GM18505 (cell line): ENCODE measurements around the gene TMEM181.
"Not testable (repeated sequence)": the region's sequence is repeated elsewhere in the genome, so short reads cannot be mapped to it uniquely, and the experiment has no call there.

Experiments
- ATAC-seq: cut with Tn5 transposase; IDR thresholded peaks from one replicate; pipeline ENCODE4 v1.9.1; 2021; ENCODE audit not compliant: unreplicated experiment
- POLR2A ChIP-seq: IDR thresholded peaks from 4 replicates; pipeline ENCODE4 v1.6.1; 2011; ENCODE audit warnings: borderline replicate concordance; ENCODE audit not compliant: insufficient read depth, insufficient read length; ENCODE audit errors: extremely low read depth

Gene TMEM181, protein sequence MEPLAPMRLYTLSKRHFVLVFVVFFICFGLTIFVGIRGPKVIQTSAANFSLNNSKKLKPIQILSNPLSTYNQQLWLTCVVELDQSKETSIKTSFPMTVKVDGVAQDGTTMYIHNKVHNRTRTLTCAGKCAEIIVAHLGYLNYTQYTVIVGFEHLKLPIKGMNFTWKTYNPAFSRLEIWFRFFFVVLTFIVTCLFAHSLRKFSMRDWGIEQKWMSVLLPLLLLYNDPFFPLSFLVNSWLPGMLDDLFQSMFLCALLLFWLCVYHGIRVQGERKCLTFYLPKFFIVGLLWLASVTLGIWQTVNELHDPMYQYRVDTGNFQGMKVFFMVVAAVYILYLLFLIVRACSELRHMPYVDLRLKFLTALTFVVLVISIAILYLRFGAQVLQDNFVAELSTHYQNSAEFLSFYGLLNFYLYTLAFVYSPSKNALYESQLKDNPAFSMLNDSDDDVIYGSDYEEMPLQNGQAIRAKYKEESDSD

GRCh38 chr6:158559895-158560835 is at the start of gene TMEM181:
TMEM181 (plus strand) TSS chr6:158560091; CDS start chr6:158560225, 134 bp downstream.
- peak; percentile 86 for ATAC-seq
- peak; percentile 97 for TF ChIP-seq POLR2A

GRCh38 chr6:158512809-158513208 is 47.1 kb upstream of the TMEM181 start:
- TF ChIP-seq POLR2A: no peak
- no peak for ATAC-seq

GRCh38 chr6:158514176-158514575 is 45.7 kb upstream of the TMEM181 start:
- TF ChIP-seq POLR2A: no peak
- no peak for ATAC-seq

DNA sequence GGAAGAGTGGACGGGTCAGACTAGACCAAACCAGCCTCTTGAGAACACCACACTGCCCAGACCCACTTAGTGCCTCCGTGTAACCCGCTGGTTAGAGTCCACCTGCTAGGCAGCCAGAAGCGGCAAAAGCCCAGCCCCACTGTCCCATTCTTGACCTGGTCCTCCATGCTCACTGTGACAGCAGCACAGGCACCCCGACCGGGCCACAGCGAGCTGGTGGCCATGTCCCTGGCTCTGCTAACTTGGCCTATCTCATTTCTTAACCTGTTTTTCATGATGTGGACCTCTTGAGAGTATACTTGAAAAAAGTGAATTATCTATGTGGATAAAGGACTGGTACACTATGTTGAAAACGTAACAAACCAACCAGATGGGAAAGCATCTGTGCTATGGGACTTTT is 44.9 kb upstream of the TMEM181 start:
- ATAC-seq: no peak
- TF ChIP-seq POLR2A: no peak

DNA sequence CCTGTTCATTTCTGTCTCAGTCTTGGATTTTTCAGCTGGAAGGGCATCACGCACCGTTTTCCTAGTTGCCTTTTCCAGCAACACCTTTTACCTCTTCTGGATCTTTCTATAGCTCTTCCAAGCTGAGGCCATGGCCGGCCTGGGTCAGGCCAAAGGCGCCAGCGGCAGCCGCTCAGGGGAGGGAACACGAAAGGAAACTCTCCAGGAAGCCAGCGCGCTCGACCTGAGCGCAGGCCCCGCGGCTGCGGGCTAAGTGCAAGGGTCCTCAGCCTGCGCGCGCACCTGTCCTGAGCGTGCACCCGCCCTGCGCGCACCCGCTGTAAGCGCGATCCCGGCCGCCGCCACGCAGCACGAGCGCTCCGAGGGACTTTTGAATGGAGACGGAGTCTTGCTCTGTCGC is 43.8 kb upstream of the TMEM181 start:
- no peak for TF ChIP-seq POLR2A
- no peak for ATAC-seq

- TF ChIP-seq POLR2A: no peak
- ATAC-seq: no peak
These were observed 42.9 kb upstream of the TMEM181 start for GRCh38 chr6:158517038-158517437.

DNA sequence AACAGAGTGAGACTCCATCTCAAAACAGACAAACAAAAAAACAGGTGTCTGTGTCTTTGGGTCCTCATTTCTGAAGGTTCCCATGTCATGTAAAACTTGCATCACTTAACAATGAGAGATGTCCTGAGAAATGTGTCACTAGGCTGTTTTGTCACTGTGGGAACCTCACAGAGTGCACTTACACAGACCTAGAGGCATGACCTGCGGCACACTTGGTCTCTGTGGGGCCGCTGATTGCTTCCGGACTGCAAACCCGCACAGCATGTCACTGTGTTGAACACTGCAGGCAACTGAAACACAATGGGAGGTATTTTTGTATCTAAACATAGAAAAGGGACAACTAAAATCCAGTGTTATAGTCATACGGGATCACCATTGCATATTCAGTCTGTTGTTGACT is 42.3 kb upstream of the TMEM181 start:
- ATAC-seq: peak; percentile 44
- no peak for TF ChIP-seq POLR2A

- TF ChIP-seq POLR2A: no peak
- peak; percentile 70 for ATAC-seq
These were observed 41.4 kb upstream of the TMEM181 start for GRCh38 chr6:158518191-158519127.

- no peak for ATAC-seq
- no peak for TF ChIP-seq POLR2A
These were observed 40.6 kb upstream of the TMEM181 start for GRCh38 chr6:158519300-158519699.

- no peak for TF ChIP-seq POLR2A
- no peak for ATAC-seq
These were observed 40.1 kb upstream of the TMEM181 start for GRCh38 chr6:158519761-158520160.

GRCh38 chr6:158520975-158521374 is 38.9 kb upstream of the TMEM181 start:
- ATAC-seq: not testable (repeated sequence)

DNA sequence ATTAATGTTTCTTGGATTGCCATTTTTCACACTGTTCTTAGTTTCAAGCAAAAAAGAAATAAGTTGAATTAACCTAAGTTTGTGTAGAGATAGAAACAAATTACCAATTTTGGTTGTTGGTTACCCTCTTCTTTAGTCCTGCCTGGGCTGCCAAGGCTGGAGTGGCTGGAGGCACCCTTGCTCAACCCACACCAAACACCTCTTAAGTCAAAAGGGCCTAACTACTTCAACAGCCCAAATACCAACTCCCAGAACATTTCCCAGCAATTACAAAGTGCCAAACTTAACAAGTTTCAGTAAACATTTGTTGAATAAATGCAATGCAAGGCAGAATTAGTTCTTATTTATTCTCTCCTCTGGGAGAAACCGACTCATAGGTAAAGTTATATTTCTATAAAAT is 38.1 kb upstream of the TMEM181 start:
- no peak for ATAC-seq
- no peak for TF ChIP-seq POLR2A

DNA sequence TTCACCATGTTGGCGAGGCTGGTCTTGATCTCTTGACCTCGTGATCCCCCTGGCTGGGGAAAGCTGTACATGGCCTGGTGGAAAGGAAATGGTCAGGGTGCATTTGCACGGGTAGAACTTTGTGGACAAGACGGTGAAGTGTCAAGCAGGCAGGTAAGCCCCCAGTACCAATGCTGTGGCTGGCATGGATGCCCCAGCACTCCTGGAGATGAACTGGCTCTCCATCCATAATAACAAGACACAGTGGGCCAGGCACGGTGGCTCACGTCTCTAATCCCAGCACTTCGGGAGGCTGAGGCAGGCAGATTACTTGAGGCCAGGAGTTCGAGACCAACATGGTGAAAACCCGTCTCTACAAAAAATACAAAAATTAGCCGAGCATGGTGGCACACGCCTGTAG is 37.3 kb upstream of the TMEM181 start:
- no peak for TF ChIP-seq POLR2A
- no peak for ATAC-seq
